Colonic mucosa (tissue), 4 donors: Measurements from ENCODE around the gene TELO2. TPM values are rescaled to one million over a fixed set of nuclear protein-coding genes. Genes with fewer than 3 reads are reported as not detected.
A peak's percentile ranks its signal among the peaks of the same experiment; 100 is the strongest.

Experiments
- DNase-seq: peaks from one replicate; pipeline ENCODE4 v3.0.0-alpha.2; 2020
- H3K27ac ChIP-seq: fragments of 200-600 bp; one replicate; pipeline ENCODE4 v1.8.0; 2021
- H3K27me3 ChIP-seq: fragments of 200-600 bp; one replicate; pipeline ENCODE4 v1.8.0; 2021
- H3K36me3 ChIP-seq: fragments of 200-600 bp; one replicate; pipeline ENCODE4 v1.8.0; 2021
- H3K4me1 ChIP-seq: fragments of 200-600 bp; one replicate; pipeline ENCODE4 v1.8.0; 2021; ENCODE audit warnings: mild to moderate bottlenecking
- H3K4me3 ChIP-seq: fragments of 200-600 bp; one replicate; pipeline ENCODE4 v1.8.0; 2021
- H3K9ac ChIP-seq, 2 donors: one replicate each; pipeline ENCODE4 v1.7.0; 2013; ENCODE audit warnings: control low read depth in 2 of 2, low read depth in 2 of 2, low read length in 2 of 2
- H3K9me3 ChIP-seq: fragments of 200-600 bp; one replicate; pipeline ENCODE4 v1.8.0; 2021
- CTCF ChIP-seq: fragments of 200-600 bp; IDR thresholded peaks from one replicate; pipeline ENCODE4 v1.8.0; 2022; ENCODE audit warnings: antibody characterized with exemption, mild to moderate bottlenecking
- intact Hi-C: fragments of 100-400 bp; cut with DNase I; formaldehyde crosslinking; loops from one replicate; pipeline ENCODE4 v1.14.1; 2022
- total RNA-seq, 2 donors: library from RNA; stranded (reverse); fragmentation: NEBNext Ultra II Directional in 1 of 2; extraction: Animal tissue kit (Norgen Biotek cat#: 25700) in 1 of 2; gene quantifications; one replicate each; pipeline ENCODE4 v1.2.1, GENCODE V29; 2021
- donor health status: healthy.
- donor health status: DM: no; HTN: no; CAD: no.
- donor health status: DM: no; HTN: no; CAD: no.

TELO2 gene
- 10 to 100 TPM; 18.4 to 76.0 TPM for total RNA-seq

- peak; percentile 86 for DNase-seq
- H3K4me1 ChIP-seq: peaks cover 8% of the 10 kb centered on the region
- TF ChIP-seq CTCF: no peak
Observed at GRCh38 chr16:1492923-1493745, at the start of gene TELO2. Gene TELO2 (plus strand): TSS chr16:1493360. CDS start chr16:1494282, 922 bp downstream.

GRCh38 chr16:1443403-1443973, 49.7 kb upstream of the TELO2 start:
- Histone ChIP-seq H3K27me3 (no peaks in the 10 kb centered on the region), H3K9ac (no peak overlapping the region), H3K4me1 (no peaks in the 10 kb centered on the region), H3K27ac (no peak overlapping the region), H3K4me3 (no peak overlapping the region), H3K36me3 (no peaks in the 10 kb centered on the region), H3K9me3 (no peaks in the 10 kb centered on the region)
- intact Hi-C loops: no loop called here
- no peak for DNase-seq
- TF ChIP-seq CTCF: no peak

More at GRCh38 chr16:1492923-1493745, at the start of gene TELO2:
- Histone ChIP-seq H3K27ac (peak within 1 kb of the TSS; percentile 73), H3K27me3 (no peaks in the 10 kb centered on the region), H3K9me3 (no peaks in the 10 kb centered on the region), H3K36me3 (no peaks in the 10 kb centered on the region), H3K4me3 (peak within 1 kb of the TSS; percentile 91), H3K9ac (peak within 1 kb of the TSS; percentile 73 to 91)
- intact Hi-C loops: loop anchor here (10.0 kb wide), 1 partner anchor 122 kb away; the partner anchor contains the start of genes CRAMP1 and IFT140

GRCh38 chr16:1443980-1444729, 49.0 kb upstream of the TELO2 start, which contains the start of gene CCDC154:
Gene CCDC154 (minus strand): TSS chr16:1444556. CDS start chr16:1444322, 234 bp downstream.
- Histone ChIP-seq H3K36me3 (no peaks in the 10 kb centered on the region), H3K4me1 (no peaks in the 10 kb centered on the region), H3K9me3 (no peaks in the 10 kb centered on the region), H3K9ac (no peak within 1 kb of the TSS), H3K4me3 (no peak within 1 kb of the TSS), H3K27me3 (no peaks in the 10 kb centered on the region), H3K27ac (no peak within 1 kb of the TSS)
- TF ChIP-seq CTCF: no peak
- intact Hi-C loops: no loop called here
- DNase-seq: no peak

- DNase-seq: no peak
- H3K4me3 ChIP-seq: no peak overlapping the region
- H3K9ac ChIP-seq: no peak overlapping the region
- no peaks in the 10 kb centered on the region for H3K27me3 ChIP-seq
- no peaks in the 10 kb centered on the region for H3K9me3 ChIP-seq
- no peak overlapping the region for H3K27ac ChIP-seq
- TF ChIP-seq CTCF: no peak
- H3K36me3 ChIP-seq: no peaks in the 10 kb centered on the region
- intact Hi-C loops: no loop called here
- no peaks in the 10 kb centered on the region for H3K4me1 ChIP-seq
Observed at GRCh38 chr16:1444730-1445517, 48.2 kb upstream of the TELO2 start.
